AG09319 (cell line): ENCODE data around the gene NKIRAS2.
"Not testable (repeated sequence)": the region's sequence is repeated elsewhere in the genome, so short reads cannot be mapped to it uniquely, and the experiment has no call there.

Experiments
- DNase-seq: peaks from one replicate; pipeline ENCODE4 v3.0.0-alpha.2; 2010; ENCODE audit warnings: low read depth; ENCODE audit errors: extremely low read depth
- CTCF ChIP-seq: IDR thresholded peaks from 2 replicates; pipeline ENCODE4 v1.5.1; 2011; ENCODE audit warnings: low read depth, mild to moderate bottlenecking, inconsistent platforms, low read length, moderate library complexity

Gene NKIRAS2

GRCh38 chr17:42018988-42019387, 902 bp upstream of the NKIRAS2 start:
- no peak for TF ChIP-seq CTCF
- no peak for DNase-seq

GRCh38 chr17:42020845-42021244, 955 bp downstream of the NKIRAS2 start:
- not testable (repeated sequence) for DNase-seq

DNA sequence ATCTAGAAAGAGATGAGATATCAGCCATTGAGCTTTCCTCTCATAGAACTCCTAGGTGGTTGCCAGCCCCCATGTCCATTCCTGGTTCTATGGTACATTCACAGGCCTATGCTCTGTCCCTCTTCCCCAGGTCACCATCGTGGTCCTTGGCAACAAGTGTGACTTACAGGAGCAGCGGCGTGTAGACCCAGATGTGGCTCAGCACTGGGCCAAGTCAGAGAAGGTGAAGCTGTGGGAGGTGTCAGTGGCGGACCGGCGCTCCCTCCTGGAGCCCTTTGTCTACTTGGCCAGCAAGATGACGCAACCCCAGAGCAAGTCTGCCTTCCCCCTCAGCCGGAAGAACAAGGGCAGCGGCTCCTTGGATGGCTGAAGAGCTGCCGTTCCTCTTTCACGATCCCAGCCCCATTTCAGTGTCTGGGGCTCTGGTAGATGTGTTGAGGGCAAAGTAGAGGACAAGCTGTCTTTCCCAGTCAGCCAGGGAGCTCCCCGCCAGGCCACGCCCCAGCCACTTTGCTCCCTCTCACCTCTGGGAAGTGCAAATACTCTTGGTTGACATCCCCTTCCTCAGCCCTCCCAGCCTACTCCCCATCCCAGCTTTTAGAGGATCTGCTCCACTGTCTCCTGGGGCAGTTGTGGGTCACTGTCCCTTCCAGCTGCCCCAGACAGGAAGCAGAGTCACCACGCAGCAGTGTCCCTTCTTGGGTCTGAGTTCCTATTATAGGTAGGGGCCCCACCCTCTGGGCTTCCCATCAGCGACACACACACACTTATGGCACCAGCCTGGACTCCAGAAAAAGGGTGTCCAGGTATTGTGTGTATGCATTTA, 3.8 kb downstream of the NKIRAS2 start:
- no peak for TF ChIP-seq CTCF
- DNase-seq = no peak

GRCh38 chr17:42025191-42025579, 5.3 kb downstream of the NKIRAS2 start:
- no peak for DNase-seq
- TF ChIP-seq CTCF = no peak

DNA sequence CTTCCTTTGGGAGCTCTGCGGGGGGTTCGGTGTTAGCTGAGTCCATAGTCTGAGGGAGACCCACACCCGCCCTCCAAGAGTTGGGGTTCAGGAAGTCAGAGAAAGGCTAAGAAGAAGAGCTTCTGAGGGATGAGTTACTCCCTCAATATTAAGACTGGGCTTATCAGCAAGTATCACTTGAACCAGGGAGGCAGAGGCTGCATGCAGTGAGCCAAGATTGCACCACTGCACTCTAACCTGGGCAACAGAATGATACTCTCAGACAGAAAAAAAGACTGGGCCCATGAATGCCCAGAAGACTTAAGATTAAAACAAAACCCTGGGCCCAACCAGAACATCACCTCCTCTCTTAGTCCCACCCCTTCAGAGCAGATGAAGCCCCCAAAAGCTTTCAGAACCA, 6.0 kb downstream of the NKIRAS2 start:
- TF ChIP-seq CTCF = no peak
- DNase-seq = no peak

GRCh38 chr17:42026857-42027589, 7.1 kb downstream of the NKIRAS2 start:
- no peak for DNase-seq
- TF ChIP-seq CTCF = no peak

GRCh38 chr17:42027590-42027889, 7.7 kb downstream of the NKIRAS2 start:
- TF ChIP-seq CTCF = no peak
- no peak for DNase-seq
